Stimulated activated CD4-positive, alpha-beta T cell treated with anti-CD3 and anti-CD28 coated beads, Interleukin-4, amount 100 ng/mL, for 24 hours (primary cell): ENCODE results near the gene TULP1.
"Not testable (repeated sequence)": the region's sequence is repeated elsewhere in the genome, so short reads cannot be mapped to it uniquely, and the experiment has no call there.

Source experiments
- DNase-seq: peaks from one replicate; pipeline ENCODE4 v3.0.0-alpha.2; 2020

The TULP1 gene

DNA sequence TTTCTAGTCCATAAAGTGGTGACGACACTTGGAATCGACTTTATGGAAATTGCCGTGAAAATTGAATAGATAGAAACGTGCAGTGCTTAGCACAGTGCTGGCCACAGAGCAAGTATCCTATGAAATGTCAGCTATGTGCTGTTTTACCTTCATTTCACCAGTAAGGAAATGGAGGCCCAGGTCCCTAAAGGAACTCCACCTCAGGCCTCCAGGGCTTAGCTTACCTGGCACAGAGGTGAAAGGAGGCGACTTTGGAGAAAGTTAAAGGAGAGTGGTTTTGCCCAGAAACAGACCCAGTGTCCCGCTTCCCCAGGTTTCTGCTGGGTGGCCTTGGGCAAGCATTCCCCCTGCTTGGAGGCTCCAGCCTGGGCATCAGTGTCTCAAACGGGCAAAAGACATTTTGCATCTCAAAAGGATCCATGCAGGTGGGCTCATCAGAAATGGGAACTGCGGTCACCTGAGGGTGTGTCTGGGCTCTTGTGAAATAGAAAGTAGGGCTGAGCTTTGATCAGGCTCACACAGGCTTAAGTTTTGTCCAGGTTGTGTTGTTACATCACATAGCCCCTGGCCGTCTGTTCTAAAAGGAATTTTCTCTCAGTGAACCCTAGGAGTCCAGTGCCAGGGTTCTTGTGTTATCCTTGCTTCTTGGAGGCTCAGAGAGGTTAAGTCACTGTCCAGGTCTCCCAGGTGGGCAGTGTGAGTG lies 6.8 kb upstream of the TULP1 start:
- no peak for DNase-seq

- no peak for DNase-seq
These were observed 6.0 kb upstream of the TULP1 start for GRCh38 chr6:35518566-35519312.

GRCh38 chr6:35517978-35518377 lies 5.3 kb upstream of the TULP1 start:
- DNase-seq: not testable (repeated sequence)

DNA sequence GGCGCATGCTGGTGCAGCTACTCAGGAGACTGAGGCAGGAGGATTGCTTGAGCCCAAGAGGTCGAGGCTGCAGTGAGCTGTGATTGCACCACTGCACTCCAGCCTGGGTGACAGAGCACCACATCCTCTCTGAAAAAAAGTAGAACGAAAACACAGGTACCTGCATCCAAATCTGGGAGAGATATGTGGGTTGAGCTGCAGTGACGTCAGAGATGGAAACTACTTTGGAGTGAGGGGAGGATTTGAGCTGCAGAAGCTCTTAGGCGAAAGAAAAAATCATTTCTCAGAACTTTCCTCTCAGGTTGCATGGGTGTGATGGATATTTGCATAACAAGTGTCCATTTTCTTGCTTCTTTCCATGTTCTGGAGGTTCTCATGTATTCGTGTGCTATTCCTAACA lies 4.0 kb upstream of the TULP1 start:
- no peak for DNase-seq

GRCh38 chr6:35515939-35516338 lies 3.2 kb upstream of the TULP1 start:
- not testable (repeated sequence) for DNase-seq

- no peak for DNase-seq
These were observed 1.9 kb upstream of the TULP1 start for GRCh38 chr6:35514587-35514986.

DNA sequence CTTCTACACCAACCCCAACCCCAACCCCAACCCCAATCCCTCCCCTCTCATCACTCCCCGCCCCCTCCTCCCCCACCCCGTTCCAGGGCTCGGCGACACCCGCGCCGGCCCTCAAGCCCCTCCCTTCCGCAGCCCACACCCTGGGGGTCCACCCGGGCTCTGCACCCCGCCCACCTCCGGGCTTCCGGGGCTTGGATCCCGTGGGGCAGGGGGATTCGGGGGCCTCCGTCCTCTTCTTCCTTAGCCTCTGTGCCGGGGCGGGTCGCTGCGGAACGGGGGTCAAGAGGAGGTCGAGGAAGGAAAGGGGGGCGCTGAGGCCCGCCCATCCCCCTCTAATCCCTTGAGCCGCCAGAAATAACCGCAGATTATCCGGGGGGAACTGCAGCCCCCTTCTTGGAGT lies 690 bp downstream of the TULP1 start:
- no peak for DNase-seq

DNA sequence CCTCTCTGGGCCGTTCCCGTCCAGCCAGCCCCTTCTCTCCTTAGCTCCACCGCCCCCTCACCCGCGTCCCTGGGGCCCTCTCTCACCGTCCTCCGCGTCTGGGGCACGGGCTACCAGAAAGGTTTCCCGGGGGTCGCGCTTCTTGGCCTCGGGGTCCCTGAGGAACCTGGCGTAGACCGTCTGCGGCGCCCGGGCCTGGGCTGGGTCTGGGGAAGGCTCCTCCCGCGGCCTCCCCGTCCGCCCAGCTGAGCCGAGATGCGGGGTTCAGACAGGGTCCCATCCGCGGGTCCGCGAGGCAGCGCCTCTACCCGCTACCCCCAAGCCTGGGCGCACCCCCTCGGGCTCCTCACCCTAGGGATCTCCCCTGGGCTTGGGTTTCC lies 1.1 kb downstream of the TULP1 start:
- no peak for DNase-seq

- DNase-seq: no peak
These were observed 1.7 kb downstream of the TULP1 start for GRCh38 chr6:35510916-35511561.

DNA sequence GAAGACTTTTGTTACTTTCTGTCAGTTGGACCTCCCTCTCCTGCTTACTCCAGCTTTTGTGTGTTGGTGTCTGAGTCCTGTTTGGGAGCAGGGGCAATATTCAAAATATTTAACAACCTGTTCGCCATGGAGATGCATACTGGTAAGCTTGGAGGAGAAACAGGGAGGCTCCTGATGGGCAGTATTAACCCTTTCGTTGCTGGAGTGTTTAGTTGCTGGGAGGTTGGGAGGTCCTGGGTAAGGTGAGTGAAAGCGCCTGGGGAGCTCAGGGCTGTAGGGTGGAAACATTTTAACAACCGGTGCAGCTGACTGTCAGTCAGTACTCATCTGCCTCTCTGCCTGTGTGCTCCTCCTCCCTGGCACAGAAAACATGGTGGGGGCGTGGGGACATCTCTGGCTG lies 4.2 kb downstream of the TULP1 start:
- no peak for DNase-seq

DNA sequence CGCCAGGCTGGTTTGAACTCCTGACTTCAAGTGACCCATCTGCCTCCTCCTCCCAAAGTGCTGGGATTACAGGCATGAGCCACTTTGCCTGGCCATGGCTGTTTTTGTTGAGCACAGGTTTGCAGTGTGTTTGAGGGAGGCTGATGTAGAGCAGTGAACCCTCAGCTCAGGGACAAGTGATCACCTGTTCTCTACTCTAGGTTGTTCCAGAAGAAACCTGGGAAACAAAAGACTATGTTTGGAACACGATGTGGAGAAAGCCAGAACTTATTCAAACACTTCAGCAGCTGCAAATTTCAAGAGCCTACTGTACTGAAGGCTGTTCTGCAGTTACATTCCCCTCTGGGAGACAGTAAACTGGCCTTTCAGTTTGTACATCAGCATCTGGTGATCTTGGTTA lies 4.7 kb downstream of the TULP1 start:
- DNase-seq: no peak

DNA sequence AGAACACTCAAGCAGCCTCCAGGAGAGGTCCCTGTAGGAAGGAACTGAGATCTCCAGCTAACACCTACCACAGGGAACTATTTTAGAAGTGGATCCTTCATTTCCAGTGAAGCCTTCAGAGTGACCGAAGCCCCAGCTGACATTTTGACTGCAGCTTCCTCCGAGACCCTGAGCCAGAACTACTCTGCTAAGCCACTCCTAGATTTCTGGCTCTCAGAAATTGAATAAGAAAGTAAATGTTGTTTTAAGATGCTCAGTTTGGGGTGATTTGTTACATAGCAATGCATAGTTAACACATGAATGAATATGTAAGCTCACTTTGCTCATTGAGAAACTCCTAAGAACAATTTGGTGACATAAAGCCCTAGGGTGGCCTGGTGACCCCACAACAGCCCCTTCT lies 5.5 kb downstream of the TULP1 start:
- DNase-seq: no peak

GRCh38 chr6:35506536-35506935 lies 6.2 kb downstream of the TULP1 start:
- no peak for DNase-seq

DNA sequence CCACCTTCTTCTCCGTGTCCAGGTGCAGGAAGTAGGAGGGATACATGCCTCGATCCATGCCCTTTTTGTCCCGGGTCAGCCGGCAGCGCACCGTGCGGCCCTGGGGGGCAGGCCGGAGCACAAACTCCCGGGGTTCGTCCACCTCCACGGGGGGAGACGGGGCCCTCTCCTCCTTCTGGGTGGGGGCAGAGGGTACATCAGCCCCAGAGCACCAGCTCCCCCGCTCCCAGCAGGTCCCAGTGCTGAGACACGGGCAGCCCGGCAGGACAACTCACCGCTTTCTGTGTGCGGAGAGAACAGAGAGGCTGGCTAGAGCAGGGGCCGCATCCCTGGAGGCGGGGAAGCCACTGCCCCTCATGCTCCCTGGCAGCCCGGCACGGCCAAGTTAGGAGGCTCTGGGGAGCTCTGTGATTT lies 6.7 kb downstream of the TULP1 start:
- DNase-seq: no peak

DNA sequence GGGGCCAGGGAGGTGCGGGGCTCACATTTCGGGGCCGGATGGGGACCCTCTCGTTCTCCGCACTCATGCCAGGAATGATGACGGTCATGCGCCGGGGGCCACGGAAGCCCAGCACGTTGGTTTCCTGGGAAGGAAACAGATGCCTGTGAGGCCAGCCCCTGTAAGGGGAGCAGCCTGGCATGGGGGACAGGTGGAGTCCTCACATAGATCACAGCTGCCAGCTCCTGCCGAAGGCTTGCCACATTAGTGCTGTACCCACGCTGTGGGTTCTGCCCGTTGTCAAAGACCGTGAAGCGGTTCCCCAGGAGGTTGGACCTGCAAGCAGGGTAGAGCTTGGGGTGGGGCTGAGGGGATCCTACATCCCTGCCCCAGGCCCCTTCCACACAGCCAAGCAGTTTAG lies 9.2 kb downstream of the TULP1 start:
- no peak for DNase-seq

- no peak for DNase-seq
These were observed 10.9 kb downstream of the TULP1 start for GRCh38 chr6:35501784-35502183.

DNA sequence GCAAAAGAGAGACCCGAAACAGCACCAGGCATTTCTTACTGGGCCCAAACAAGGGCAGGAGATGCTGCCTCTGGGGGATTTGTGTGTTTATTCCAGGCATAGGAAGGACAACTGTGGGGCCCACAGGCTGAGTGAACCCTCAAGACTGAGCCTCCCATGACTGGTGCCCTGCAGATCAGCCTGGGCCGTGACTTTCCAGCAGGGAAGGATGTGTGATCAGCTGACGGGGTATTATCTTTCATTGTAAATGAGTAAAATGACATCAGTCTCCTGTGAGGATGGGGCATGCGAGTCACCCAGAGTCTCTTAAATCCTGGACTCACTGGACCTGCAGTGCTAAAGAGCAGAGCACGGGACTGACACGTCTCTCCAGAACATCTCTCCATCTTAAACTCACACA lies 11.9 kb downstream of the TULP1 start:
- no peak for DNase-seq

GRCh38 chr6:35499372-35499771 lies 13.3 kb downstream of the TULP1 start:
- no peak for DNase-seq

DNA sequence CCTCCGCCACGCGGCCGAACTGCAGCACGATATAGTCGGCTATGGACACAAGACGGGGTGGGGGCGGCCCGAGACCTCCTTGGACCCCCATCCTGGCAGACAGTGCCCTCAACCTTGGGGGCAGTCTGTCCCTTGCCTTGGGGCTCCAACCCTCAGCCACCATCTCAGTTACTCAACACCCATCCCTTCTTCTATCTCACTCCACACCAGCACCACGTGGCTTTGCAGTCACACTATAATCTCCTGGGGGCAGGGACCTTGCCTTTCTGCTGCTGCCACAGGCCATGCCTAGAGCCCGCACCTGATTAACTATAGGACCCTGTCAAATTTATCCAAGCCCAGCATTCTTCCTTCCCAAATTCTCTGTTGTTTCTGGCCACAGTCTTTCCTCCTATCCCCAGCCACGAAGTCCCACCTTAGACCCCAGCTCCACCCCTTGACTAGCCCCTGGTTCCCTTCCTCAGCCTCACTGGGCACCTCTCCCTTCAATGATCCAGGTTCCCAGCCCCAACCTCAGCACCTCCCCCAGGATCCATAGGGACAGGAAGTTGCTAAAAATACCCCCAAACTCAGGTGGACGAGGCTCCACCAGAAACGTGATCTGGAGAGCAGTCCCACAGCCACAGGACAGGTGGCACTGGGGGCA lies 14.2 kb downstream of the TULP1 start:
- DNase-seq: no peak

GRCh38 chr6:35497571-35498421 lies 14.9 kb downstream of the TULP1 start:
- peak; percentile 56 for DNase-seq

- DNase-seq: peak; percentile 34
These were observed 15.7 kb downstream of the TULP1 start, which contains the start of gene TEAD3 for GRCh38 chr6:35496841-35497570. Gene TEAD3 (minus strand): TSS chr6:35497079.
